H1 (cell line): ENCODE measurements around the gene COBLL1. TPM values are rescaled to one million over a fixed set of nuclear protein-coding genes. Genes with fewer than 3 reads are reported as not detected.

Experiments used
- BACH1 ChIP-seq: IDR thresholded peaks from 2 replicates; pipeline ENCODE4 v1.6.1; 2012; ENCODE audit warnings: low read length, improper control_type of control experiment
- CTBP2 ChIP-seq: IDR thresholded peaks from 2 replicates; pipeline ENCODE4 v1.7.0; 2011; ENCODE audit warnings: borderline replicate concordance, mild to moderate bottlenecking, moderate library complexity, mixed read lengths, low read length; ENCODE audit not compliant: insufficient read depth, insufficient read length
- NANOG ChIP-seq: IDR thresholded peaks from 2 replicates; pipeline ENCODE4 v1.6.1; 2011; ENCODE audit warnings: low read length, low read depth, mild to moderate bottlenecking, inconsistent platforms; ENCODE audit not compliant: insufficient read depth, poor library complexity, severe bottlenecking
- PHF8 ChIP-seq: fragments of 200-600 bp; sonication (generic); conservative IDR thresholded peaks from 2 replicates; pipeline ENCODE4 v1.7.1; 2012; ENCODE audit warnings: low read depth, mild to moderate bottlenecking, inconsistent platforms, low read length, moderate library complexity
- RAD21 ChIP-seq, 2 experiments: IDR thresholded peaks in 1 of 2; conservative IDR thresholded peaks in 1 of 2; 2 replicates each; pipeline ENCODE4 v1.6.1; 2011; ENCODE audit warnings: low read depth in 2 of 2, low read length in 2 of 2, improper control_type of control experiment in 1 of 2, inconsistent platforms in 1 of 2, mild to moderate bottlenecking in 1 of 2, moderate library complexity in 1 of 2
- RFX5 ChIP-seq: IDR thresholded peaks from 2 replicates; pipeline ENCODE4 v1.6.1; 2011; ENCODE audit warnings: low read depth, low read length, improper control_type of control experiment, borderline replicate concordance
- SP1 ChIP-seq: IDR thresholded peaks from 2 replicates; pipeline ENCODE4 v1.6.1; 2011; ENCODE audit warnings: low read depth, low read length
- polyA plus RNA-seq, 7 experiments: library from polyadenylated mRNA; depleted of rRNA in 3 of 7; stranded (reverse) in 5 of 7; unstranded in 2 of 7; fragments of >200 nt in 5 of 7; fragments of 200-250 nt in 2 of 7; gene quantifications; 1 replicate in 5 of 7; 2 replicates in 1 of 7; 4 replicates in 1 of 7; pipeline versions ENCODE4 v1.2.1 to v1.2.3, GENCODE V29; 2011 to 2013; ENCODE audit warnings: missing spikeins in 2 of 7, mixed read lengths in 2 of 7
- total RNA-seq: library from RNA; stranded (reverse); fragmentation: NEBNext Ultra II Directional; extraction: Animal tissue kit (Norgen Biotek cat#: 25700); gene quantifications from 2 replicates; pipeline ENCODE4 v1.2.1, GENCODE V29; 2021
- TF ChIP-seq, protein P1 (sequence below): fragments of 300-600 bp; sonication (generic); IDR thresholded peaks from 2 replicates; pipeline ENCODE4 v1.7.1; 2012; ENCODE audit warnings: low read length, moderate library complexity, mild to moderate bottlenecking, inconsistent platforms; ENCODE audit not compliant: insufficient replicate concordance

Gene COBLL1
- total and polyA plus RNA-seq, 2 of the 8 experiments (the other 6 are each of a cell fraction or from before 2014, with no cell fraction given), result 2.2 to 6.2 TPM

DNA sequence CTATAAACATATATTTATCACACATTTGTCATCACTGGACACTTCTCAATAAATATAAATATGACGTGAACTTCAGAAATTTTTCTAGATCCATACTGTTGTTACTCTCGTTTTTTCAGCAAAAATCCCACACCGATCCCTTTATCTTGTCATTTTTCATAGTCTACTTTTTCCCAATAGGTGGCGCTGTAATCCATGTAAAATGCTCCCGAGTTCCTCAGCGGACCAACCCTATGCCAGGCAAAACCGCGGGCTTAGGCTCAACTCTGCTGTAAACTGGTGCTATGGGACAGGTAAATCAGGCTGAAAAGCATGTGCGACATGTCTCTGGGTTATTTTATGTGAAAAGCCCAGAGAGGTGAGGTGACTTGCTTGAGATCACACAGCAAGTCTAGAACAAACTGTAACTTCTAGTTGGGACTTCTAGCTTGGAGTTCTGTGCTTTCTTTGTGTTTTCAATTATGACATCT lies 104.0 kb downstream of the COBLL1 start (continued):
- TF ChIP-seq RFX5 (no peak), SP1 (no peak), NANOG (no peak), BACH1 (no peak), RAD21 (IDR thresholded peaks at IDR 0.05 in 1 of 2, conservative IDR thresholded peaks at IDR 0.05 in 1 of 2; ENCODE audit: low read depth in 2 of 2, low read length in 2 of 2) (peak; percentile 87 to 93), PHF8 (no peak), CTBP2 (no peak)
- TF ChIP-seq, protein P1, sequence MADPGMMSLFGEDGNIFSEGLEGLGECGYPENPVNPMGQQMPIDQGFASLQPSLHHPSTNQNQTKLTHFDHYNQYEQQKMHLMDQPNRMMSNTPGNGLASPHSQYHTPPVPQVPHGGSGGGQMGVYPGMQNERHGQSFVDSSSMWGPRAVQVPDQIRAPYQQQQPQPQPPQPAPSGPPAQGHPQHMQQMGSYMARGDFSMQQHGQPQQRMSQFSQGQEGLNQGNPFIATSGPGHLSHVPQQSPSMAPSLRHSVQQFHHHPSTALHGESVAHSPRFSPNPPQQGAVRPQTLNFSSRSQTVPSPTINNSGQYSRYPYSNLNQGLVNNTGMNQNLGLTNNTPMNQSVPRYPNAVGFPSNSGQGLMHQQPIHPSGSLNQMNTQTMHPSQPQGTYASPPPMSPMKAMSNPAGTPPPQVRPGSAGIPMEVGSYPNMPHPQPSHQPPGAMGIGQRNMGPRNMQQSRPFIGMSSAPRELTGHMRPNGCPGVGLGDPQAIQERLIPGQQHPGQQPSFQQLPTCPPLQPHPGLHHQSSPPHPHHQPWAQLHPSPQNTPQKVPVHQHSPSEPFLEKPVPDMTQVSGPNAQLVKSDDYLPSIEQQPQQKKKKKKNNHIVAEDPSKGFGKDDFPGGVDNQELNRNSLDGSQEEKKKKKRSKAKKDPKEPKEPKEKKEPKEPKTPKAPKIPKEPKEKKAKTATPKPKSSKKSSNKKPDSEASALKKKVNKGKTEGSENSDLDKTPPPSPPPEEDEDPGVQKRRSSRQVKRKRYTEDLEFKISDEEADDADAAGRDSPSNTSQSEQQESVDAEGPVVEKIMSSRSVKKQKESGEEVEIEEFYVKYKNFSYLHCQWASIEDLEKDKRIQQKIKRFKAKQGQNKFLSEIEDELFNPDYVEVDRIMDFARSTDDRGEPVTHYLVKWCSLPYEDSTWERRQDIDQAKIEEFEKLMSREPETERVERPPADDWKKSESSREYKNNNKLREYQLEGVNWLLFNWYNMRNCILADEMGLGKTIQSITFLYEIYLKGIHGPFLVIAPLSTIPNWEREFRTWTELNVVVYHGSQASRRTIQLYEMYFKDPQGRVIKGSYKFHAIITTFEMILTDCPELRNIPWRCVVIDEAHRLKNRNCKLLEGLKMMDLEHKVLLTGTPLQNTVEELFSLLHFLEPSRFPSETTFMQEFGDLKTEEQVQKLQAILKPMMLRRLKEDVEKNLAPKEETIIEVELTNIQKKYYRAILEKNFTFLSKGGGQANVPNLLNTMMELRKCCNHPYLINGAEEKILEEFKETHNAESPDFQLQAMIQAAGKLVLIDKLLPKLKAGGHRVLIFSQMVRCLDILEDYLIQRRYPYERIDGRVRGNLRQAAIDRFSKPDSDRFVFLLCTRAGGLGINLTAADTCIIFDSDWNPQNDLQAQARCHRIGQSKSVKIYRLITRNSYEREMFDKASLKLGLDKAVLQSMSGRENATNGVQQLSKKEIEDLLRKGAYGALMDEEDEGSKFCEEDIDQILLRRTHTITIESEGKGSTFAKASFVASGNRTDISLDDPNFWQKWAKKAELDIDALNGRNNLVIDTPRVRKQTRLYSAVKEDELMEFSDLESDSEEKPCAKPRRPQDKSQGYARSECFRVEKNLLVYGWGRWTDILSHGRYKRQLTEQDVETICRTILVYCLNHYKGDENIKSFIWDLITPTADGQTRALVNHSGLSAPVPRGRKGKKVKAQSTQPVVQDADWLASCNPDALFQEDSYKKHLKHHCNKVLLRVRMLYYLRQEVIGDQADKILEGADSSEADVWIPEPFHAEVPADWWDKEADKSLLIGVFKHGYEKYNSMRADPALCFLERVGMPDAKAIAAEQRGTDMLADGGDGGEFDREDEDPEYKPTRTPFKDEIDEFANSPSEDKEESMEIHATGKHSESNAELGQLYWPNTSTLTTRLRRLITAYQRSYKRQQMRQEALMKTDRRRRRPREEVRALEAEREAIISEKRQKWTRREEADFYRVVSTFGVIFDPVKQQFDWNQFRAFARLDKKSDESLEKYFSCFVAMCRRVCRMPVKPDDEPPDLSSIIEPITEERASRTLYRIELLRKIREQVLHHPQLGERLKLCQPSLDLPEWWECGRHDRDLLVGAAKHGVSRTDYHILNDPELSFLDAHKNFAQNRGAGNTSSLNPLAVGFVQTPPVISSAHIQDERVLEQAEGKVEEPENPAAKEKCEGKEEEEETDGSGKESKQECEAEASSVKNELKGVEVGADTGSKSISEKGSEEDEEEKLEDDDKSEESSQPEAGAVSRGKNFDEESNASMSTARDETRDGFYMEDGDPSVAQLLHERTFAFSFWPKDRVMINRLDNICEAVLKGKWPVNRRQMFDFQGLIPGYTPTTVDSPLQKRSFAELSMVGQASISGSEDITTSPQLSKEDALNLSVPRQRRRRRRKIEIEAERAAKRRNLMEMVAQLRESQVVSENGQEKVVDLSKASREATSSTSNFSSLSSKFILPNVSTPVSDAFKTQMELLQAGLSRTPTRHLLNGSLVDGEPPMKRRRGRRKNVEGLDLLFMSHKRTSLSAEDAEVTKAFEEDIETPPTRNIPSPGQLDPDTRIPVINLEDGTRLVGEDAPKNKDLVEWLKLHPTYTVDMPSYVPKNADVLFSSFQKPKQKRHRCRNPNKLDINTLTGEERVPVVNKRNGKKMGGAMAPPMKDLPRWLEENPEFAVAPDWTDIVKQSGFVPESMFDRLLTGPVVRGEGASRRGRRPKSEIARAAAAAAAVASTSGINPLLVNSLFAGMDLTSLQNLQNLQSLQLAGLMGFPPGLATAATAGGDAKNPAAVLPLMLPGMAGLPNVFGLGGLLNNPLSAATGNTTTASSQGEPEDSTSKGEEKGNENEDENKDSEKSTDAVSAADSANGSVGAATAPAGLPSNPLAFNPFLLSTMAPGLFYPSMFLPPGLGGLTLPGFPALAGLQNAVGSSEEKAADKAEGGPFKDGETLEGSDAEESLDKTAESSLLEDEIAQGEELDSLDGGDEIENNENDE, result no peak
